ENCODE data around the gene NKX1-1. TPM values are rescaled to one million over a fixed set of nuclear protein-coding genes. Genes with fewer than 3 reads are reported as not detected.

The NKX1-1 gene
- total RNA-seq, 1 donor from 2014 or later, result not detected

GRCh38 chr4:1403591-1404572 lies 2.4 kb downstream of the NKX1-1 start:
- H3K4me1 Mint-ChIP-seq (ENCODE audit: unreplicated experiment), result no peaks in the 10 kb centered on the region
- H3K27ac Mint-ChIP-seq, result no peak overlapping the region
- H3K27me3 Mint-ChIP-seq, result peaks cover 42% of the 10 kb centered on the region
- H3K9me3 Mint-ChIP-seq, result no peaks in the 10 kb centered on the region
- no peaks in the 10 kb centered on the region for H3K36me3 Mint-ChIP-seq
- TF ChIP-seq, protein P1, sequence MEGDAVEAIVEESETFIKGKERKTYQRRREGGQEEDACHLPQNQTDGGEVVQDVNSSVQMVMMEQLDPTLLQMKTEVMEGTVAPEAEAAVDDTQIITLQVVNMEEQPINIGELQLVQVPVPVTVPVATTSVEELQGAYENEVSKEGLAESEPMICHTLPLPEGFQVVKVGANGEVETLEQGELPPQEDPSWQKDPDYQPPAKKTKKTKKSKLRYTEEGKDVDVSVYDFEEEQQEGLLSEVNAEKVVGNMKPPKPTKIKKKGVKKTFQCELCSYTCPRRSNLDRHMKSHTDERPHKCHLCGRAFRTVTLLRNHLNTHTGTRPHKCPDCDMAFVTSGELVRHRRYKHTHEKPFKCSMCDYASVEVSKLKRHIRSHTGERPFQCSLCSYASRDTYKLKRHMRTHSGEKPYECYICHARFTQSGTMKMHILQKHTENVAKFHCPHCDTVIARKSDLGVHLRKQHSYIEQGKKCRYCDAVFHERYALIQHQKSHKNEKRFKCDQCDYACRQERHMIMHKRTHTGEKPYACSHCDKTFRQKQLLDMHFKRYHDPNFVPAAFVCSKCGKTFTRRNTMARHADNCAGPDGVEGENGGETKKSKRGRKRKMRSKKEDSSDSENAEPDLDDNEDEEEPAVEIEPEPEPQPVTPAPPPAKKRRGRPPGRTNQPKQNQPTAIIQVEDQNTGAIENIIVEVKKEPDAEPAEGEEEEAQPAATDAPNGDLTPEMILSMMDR (conservative IDR thresholded peaks at IDR 0.05), result no peak
- DNase-seq (ENCODE audit: extremely low spot score, unreplicated experiment), result no peak
- H3K4me3 Mint-ChIP-seq, result no peak overlapping the region

DNA sequence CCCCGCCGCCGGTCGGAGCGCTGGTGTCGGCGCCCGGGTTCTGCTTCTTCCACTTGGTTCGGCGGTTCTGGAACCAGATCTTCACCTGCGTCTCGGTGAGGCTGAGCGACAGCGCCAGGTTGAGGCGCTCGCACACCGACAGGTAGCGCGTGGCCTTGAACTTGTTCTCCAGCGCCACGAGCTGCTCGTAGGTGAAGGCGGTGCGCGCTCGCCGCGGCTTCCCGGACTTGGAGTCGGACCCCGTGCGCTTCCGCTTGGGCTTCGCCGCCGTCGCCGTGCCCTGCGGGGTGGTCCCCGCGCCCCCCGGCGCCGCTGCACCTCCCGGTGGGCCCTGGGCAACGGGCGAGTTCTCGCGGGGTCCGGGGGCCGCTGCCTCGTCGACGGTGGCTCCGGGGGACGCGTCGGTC lies 3.1 kb downstream of the NKX1-1 start:
- Mint-ChIP-seq H3K4me1 (ENCODE audit: unreplicated experiment) (no peaks in the 10 kb centered on the region), H3K27ac (no peak overlapping the region), H3K4me3 (no peak overlapping the region), H3K36me3 (no peaks in the 10 kb centered on the region), H3K27me3 (peaks cover 35% of the 10 kb centered on the region), H3K9me3 (no peaks in the 10 kb centered on the region)
- DNase-seq (ENCODE audit: extremely low spot score, unreplicated experiment), result no peak
- TF ChIP-seq, protein P1 (conservative IDR thresholded peaks at IDR 0.05), result no peak

GRCh38 chr4:1402516-1403091 lies 3.6 kb downstream of the NKX1-1 start:
- Mint-ChIP-seq H3K36me3 (no peaks in the 10 kb centered on the region), H3K4me1 (ENCODE audit: unreplicated experiment) (no peaks in the 10 kb centered on the region), H3K9me3 (no peaks in the 10 kb centered on the region), H3K4me3 (no peak overlapping the region), H3K27ac (no peak overlapping the region), H3K27me3 (peaks cover 31% of the 10 kb centered on the region)
- TF ChIP-seq, protein P1 (conservative IDR thresholded peaks at IDR 0.05), result no peak
- DNase-seq (ENCODE audit: extremely low spot score, unreplicated experiment), result no peak

GRCh38 chr4:1402021-1402515 lies 4.2 kb downstream of the NKX1-1 start:
- H3K4me1 Mint-ChIP-seq (ENCODE audit: unreplicated experiment), result no peaks in the 10 kb centered on the region
- H3K27me3 Mint-ChIP-seq, result peaks cover 25% of the 10 kb centered on the region
- no peak for DNase-seq (ENCODE audit: extremely low spot score, unreplicated experiment)
- no peaks in the 10 kb centered on the region for H3K9me3 Mint-ChIP-seq
- H3K36me3 Mint-ChIP-seq, result no peaks in the 10 kb centered on the region
- TF ChIP-seq, protein P1 (conservative IDR thresholded peaks at IDR 0.05), result no peak
- H3K4me3 Mint-ChIP-seq, result no peak overlapping the region
- H3K27ac Mint-ChIP-seq, result no peak overlapping the region

DNA sequence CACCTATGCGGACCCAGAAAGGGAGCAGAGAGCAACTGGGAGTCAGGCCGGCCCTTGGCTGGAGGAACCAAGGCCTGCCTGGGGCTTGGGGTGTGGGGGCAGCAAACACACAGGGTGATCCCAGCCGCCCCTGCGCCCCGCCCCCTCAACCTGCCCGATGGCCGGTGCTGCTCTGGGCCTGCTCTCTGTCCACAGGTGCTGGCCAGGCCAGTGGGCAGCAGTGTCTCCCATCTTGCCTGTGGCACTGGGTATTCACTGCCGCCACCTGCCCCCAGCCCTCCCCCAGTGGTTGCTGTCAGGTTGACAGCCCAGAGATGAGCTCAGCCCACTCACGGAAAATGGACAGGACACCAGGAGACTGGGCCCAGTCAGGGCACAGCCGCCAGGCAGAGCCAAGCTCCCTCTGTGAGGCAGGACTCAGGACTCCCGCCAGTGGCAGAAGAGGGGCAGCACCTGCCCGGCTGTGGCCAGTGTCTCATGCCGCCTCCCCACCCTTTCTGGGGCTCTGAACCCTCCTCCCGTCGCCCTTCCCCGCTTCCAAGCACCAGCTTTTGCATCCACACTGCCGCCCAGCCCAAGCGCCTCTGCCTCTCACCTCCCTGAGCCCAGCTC lies 4.7 kb downstream of the NKX1-1 start:
- no peak for DNase-seq (ENCODE audit: extremely low spot score, unreplicated experiment)
- no peak overlapping the region for H3K27ac Mint-ChIP-seq
- TF ChIP-seq, protein P1 (conservative IDR thresholded peaks at IDR 0.05), result no peak
- peaks cover 24% of the 10 kb centered on the region for H3K27me3 Mint-ChIP-seq
- H3K4me1 Mint-ChIP-seq (ENCODE audit: unreplicated experiment), result no peaks in the 10 kb centered on the region
- H3K9me3 Mint-ChIP-seq, result no peaks in the 10 kb centered on the region
- H3K36me3 Mint-ChIP-seq, result no peaks in the 10 kb centered on the region
- no peak overlapping the region for H3K4me3 Mint-ChIP-seq
